Measurements from ENCODE around the gene RAMP2. TPM values are rescaled to one million over a fixed set of nuclear protein-coding genes. Genes with fewer than 3 reads are reported as not detected.

Gene RAMP2
- total RNA-seq, 1 donor from 2014 or later: not detected

- Mint-ChIP-seq H3K9me3 (no peaks in the 10 kb centered on the region), H3K27ac (no peak overlapping the region), H3K4me3 (no peak overlapping the region), H3K27me3 (peaks cover 30% of the 10 kb centered on the region), H3K36me3 (ENCODE audit: low read depth) (peaks cover 40% of the 10 kb centered on the region), H3K4me1 (peaks cover 17% of the 10 kb centered on the region)
- intact Hi-C loops (cut with micrococcal nuclease): no loop called here
- DNase-seq: no peak
These were observed 17.5 kb downstream of the RAMP2 start for GRCh38 chr17:42778570-42778969.

- intact Hi-C loops (cut with micrococcal nuclease): no loop called here
- no peak overlapping the region for H3K27ac Mint-ChIP-seq
- no peak overlapping the region for H3K4me3 Mint-ChIP-seq
- peaks cover 10% of the 10 kb centered on the region for H3K4me1 Mint-ChIP-seq
- H3K9me3 Mint-ChIP-seq: no peaks in the 10 kb centered on the region
- peaks cover 37% of the 10 kb centered on the region for H3K27me3 Mint-ChIP-seq
- peaks cover 36% of the 10 kb centered on the region for H3K36me3 Mint-ChIP-seq (ENCODE audit: low read depth)
- no peak for DNase-seq
These were observed 18.4 kb downstream of the RAMP2 start for GRCh38 chr17:42779304-42779935.

GRCh38 chr17:42779936-42780850 is 19.2 kb downstream of the RAMP2 start, which contains the start of gene WNK4:
Gene WNK4, plus strand, starts transcription at chr17:42780610. Its CDS starts 89 bp downstream, at chr17:42780699.
- no peaks in the 10 kb centered on the region for H3K9me3 Mint-ChIP-seq
- H3K4me3 Mint-ChIP-seq: no peak within 1 kb of the TSS
- intact Hi-C loops (cut with micrococcal nuclease): loop anchor here (5.0 kb wide), 1 partner anchor 103 kb away; the partner anchor contains the start of gene PLEKHH3
- no peak within 1 kb of the TSS for H3K27ac Mint-ChIP-seq
- peaks cover 33% of the 10 kb centered on the region for H3K36me3 Mint-ChIP-seq (ENCODE audit: low read depth)
- H3K27me3 Mint-ChIP-seq: peaks cover 45% of the 10 kb centered on the region
- peaks cover 13% of the 10 kb centered on the region for H3K4me1 Mint-ChIP-seq
- DNase-seq: no peak

GRCh38 chr17:42780851-42781638 is 20.0 kb downstream of the RAMP2 start:
- peaks cover 5% of the 10 kb centered on the region for H3K9me3 Mint-ChIP-seq
- peaks cover 16% of the 10 kb centered on the region for H3K4me1 Mint-ChIP-seq
- no peak for DNase-seq
- peaks cover 53% of the 10 kb centered on the region for H3K27me3 Mint-ChIP-seq
- no peak overlapping the region for H3K27ac Mint-ChIP-seq
- intact Hi-C loops (cut with micrococcal nuclease): loop anchor here (5.0 kb wide), 1 partner anchor 104 kb away; the partner anchor contains the start of gene PLEKHH3
- no peak overlapping the region for H3K4me3 Mint-ChIP-seq
- peaks cover 30% of the 10 kb centered on the region for H3K36me3 Mint-ChIP-seq (ENCODE audit: low read depth)

- Mint-ChIP-seq H3K4me3 (no peak overlapping the region), H3K36me3 (ENCODE audit: low read depth) (peaks cover 25% of the 10 kb centered on the region), H3K27ac (no peak overlapping the region), H3K9me3 (peaks cover 5% of the 10 kb centered on the region), H3K27me3 (peaks cover 60% of the 10 kb centered on the region), H3K4me1 (peaks cover 16% of the 10 kb centered on the region)
- DNase-seq: no peak
- intact Hi-C loops (cut with micrococcal nuclease): loop anchor here (5.0 kb wide), 1 partner anchor 104 kb away; the partner anchor contains the start of gene PLEKHH3
These were observed 20.7 kb downstream of the RAMP2 start for GRCh38 chr17:42781639-42782165.

GRCh38 chr17:42782166-42783061 is 21.4 kb downstream of the RAMP2 start:
- Mint-ChIP-seq H3K27me3 (peaks cover 65% of the 10 kb centered on the region), H3K9me3 (peaks cover 5% of the 10 kb centered on the region), H3K27ac (no peak overlapping the region), H3K4me1 (peaks cover 16% of the 10 kb centered on the region), H3K4me3 (no peak overlapping the region), H3K36me3 (ENCODE audit: low read depth) (peaks cover 22% of the 10 kb centered on the region)
- intact Hi-C loops (cut with micrococcal nuclease): loop anchor here (5.0 kb wide), 1 partner anchor 105 kb away; the partner anchor contains the start of gene PLEKHH3
- no peak for DNase-seq

GRCh38 chr17:42783062-42783790 is 22.2 kb downstream of the RAMP2 start:
- Mint-ChIP-seq H3K4me3 (no peak overlapping the region), H3K9me3 (peaks cover 5% of the 10 kb centered on the region), H3K36me3 (ENCODE audit: low read depth) (peaks cover 17% of the 10 kb centered on the region), H3K4me1 (peaks cover 16% of the 10 kb centered on the region), H3K27me3 (peaks cover 73% of the 10 kb centered on the region), H3K27ac (no peak overlapping the region)
- no peak for DNase-seq
- intact Hi-C loops (cut with micrococcal nuclease): loop anchor here (5.0 kb wide), 1 partner anchor 106 kb away; the partner anchor contains the start of gene PLEKHH3

GRCh38 chr17:42783791-42784138 is 22.7 kb downstream of the RAMP2 start:
- H3K4me1 Mint-ChIP-seq: peaks cover 16% of the 10 kb centered on the region
- no peak overlapping the region for H3K4me3 Mint-ChIP-seq
- H3K27me3 Mint-ChIP-seq: peaks cover 74% of the 10 kb centered on the region
- intact Hi-C loops (cut with micrococcal nuclease): loop anchor here (5.0 kb wide), 1 partner anchor 106 kb away; the partner anchor contains the start of gene PLEKHH3
- no peak for DNase-seq
- H3K36me3 Mint-ChIP-seq (ENCODE audit: low read depth): peaks cover 11% of the 10 kb centered on the region
- H3K27ac Mint-ChIP-seq: no peak overlapping the region
- H3K9me3 Mint-ChIP-seq: peaks cover 5% of the 10 kb centered on the region

- Mint-ChIP-seq H3K4me3 (no peak overlapping the region), H3K4me1 (peaks cover 16% of the 10 kb centered on the region), H3K27ac (no peak overlapping the region), H3K27me3 (peaks cover 79% of the 10 kb centered on the region), H3K36me3 (ENCODE audit: low read depth) (peaks cover 8% of the 10 kb centered on the region), H3K9me3 (peaks cover 5% of the 10 kb centered on the region)
- intact Hi-C loops (cut with micrococcal nuclease): loop anchor here (5.0 kb wide), 1 partner anchor 107 kb away; the partner anchor contains the start of gene PLEKHH3
- DNase-seq: no peak
These were observed 23.4 kb downstream of the RAMP2 start for GRCh38 chr17:42784409-42784808.

- peaks cover 76% of the 10 kb centered on the region for H3K27me3 Mint-ChIP-seq
- H3K36me3 Mint-ChIP-seq (ENCODE audit: low read depth): peaks cover 3% of the 10 kb centered on the region
- H3K4me3 Mint-ChIP-seq: no peak overlapping the region
- intact Hi-C loops (cut with micrococcal nuclease): loop anchor here (5.0 kb wide), 1 partner anchor 108 kb away; the partner anchor contains the start of gene PLEKHH3
- DNase-seq: peak; percentile 61
- H3K4me1 Mint-ChIP-seq: peaks cover 16% of the 10 kb centered on the region
- peaks cover 5% of the 10 kb centered on the region for H3K9me3 Mint-ChIP-seq
- H3K27ac Mint-ChIP-seq: no peak overlapping the region
These were observed 24.0 kb downstream of the RAMP2 start for GRCh38 chr17:42784811-42785592.

GRCh38 chr17:42787266-42787665 is 26.2 kb downstream of the RAMP2 start:
- no peak overlapping the region for H3K27ac Mint-ChIP-seq
- peaks cover 73% of the 10 kb centered on the region for H3K27me3 Mint-ChIP-seq
- no peak for DNase-seq
- intact Hi-C loops (cut with micrococcal nuclease): no loop called here
- H3K9me3 Mint-ChIP-seq: peaks cover 5% of the 10 kb centered on the region
- H3K4me3 Mint-ChIP-seq: no peak overlapping the region
- peaks cover 15% of the 10 kb centered on the region for H3K4me1 Mint-ChIP-seq
- peaks cover 3% of the 10 kb centered on the region for H3K36me3 Mint-ChIP-seq (ENCODE audit: low read depth)
